Panc1 (cell line): ENCODE results near the gene MTUS2.

Experiments used
- CTCF ChIP-seq: fragments of 450-650 bp; IDR thresholded peaks from 2 replicates; pipeline ENCODE4 v1.5.1; 2017; ENCODE audit warnings: mild to moderate bottlenecking
- POLR2AphosphoS5 ChIP-seq: IDR thresholded peaks from 2 replicates; pipeline ENCODE4 v1.6.1; 2012; ENCODE audit warnings: mild to moderate bottlenecking, low read depth, low read length, moderate library complexity
- REST ChIP-seq, 2 experiments: IDR thresholded peaks; 2 replicates each; pipeline ENCODE4 v1.6.1; 2011 to 2012; ENCODE audit warnings: low read depth in 2 of 2, control low read depth in 1 of 2, low read length in 1 of 2, mild to moderate bottlenecking in 1 of 2, moderate library complexity in 1 of 2; ENCODE audit not compliant: insufficient read depth in 1 of 2
- SIN3A ChIP-seq: IDR thresholded peaks from 2 replicates; pipeline ENCODE4 v1.6.1; 2012; ENCODE audit warnings: low read depth, mild to moderate bottlenecking, low read length, moderate library complexity, borderline replicate concordance; ENCODE audit not compliant: insufficient read depth
- TCF7L2 ChIP-seq: IDR thresholded peaks from 2 replicates; pipeline ENCODE4 v1.6.1; 2011; ENCODE audit warnings: mild to moderate bottlenecking, low read depth, low read length, inconsistent platforms

- no peak for TF ChIP-seq CTCF
- no peak for TF ChIP-seq REST (IDR thresholded peaks at IDR 0.05; ENCODE audit: insufficient read depth in 1 of 2, low read depth in 2 of 2, low read length in 1 of 2)
- TF ChIP-seq POLR2AphosphoS5 = no peak
- TF ChIP-seq SIN3A = no peak
- no peak for TF ChIP-seq TCF7L2
Observed at GRCh38 chr13:28953714-28954418, 133.7 kb downstream of the MTUS2 start.
